HG03520 (cell line): ENCODE measurements around the gene ZNF223.

Experiments used
- ATAC-seq: cut with Tn5 transposase; IDR thresholded peaks from one replicate; pipeline ENCODE4 v1.9.1; 2021; ENCODE audit warnings: mild to moderate bottlenecking, moderate library complexity; ENCODE audit not compliant: unreplicated experiment

ZNF223 gene

GRCh38 chr19:44051650-44052402 lies at the start of gene ZNF223:
Gene ZNF223 (plus strand): TSS chr19:44052036. CDS start chr19:44055177, 3,141 bp downstream.
- ATAC-seq = no peak

DNA sequence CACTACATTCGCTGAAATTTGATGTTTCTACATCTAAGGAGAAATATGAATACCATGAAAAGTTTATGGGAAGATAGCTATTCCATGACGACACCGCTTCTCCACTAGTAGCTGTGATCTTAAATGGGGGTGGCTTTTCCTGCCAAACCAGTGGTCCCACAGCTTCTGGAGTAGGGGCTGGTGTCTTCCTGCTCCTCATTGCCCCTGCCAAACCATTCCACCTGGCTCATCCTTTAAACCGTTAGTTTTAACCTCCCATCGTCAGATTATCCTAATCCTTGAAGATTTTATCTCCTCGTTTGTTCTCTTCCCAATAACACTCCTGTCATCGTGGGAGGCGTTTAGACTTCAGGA lies 49.6 kb upstream of the ZNF223 start:
- no peak for ATAC-seq

DNA sequence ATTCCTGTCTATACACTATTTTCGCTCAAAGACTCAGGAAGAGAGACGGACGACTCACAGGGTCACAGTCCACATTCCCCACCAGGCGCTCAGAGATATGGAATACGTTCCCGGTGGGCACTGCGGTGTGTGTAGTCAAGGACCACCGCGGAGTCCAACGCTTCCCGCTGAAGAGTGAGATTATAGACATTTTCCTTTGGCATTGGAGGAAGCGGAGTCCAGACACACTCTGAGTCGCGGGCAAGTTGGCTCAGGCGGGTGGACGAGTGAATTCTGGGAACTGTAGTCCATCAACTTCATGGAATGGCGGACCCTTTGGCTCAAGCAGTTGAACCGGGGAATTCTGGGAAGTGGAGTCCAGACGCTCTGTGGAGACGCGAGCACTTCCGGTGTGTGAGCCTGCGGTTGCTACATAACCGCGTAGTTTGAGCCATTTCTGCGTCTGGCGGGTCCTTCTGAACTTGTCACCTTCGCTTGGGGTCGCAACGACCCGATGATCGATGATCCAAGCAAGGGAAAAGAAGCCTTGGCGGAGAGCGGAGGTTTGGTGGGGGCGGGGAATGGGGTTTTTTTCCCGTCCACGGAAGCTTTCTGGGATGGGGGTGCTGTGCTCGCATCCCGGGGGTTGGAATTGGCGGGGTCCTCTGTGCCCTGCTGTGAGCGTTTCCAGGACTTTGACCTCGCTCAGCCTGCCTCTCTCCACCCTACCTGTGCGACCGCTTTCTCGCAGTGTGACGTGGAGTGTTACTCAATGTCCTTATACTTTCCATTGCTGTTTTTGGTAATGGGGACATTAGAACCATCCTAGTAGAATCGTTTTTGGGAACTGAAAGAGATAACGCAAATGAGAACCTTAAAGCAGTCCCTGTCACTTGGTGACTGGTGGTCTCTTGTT lies 49.0 kb upstream of the ZNF223 start, which contains the start of gene ZNF230:
ZNF230 (plus strand) TSS at position 392 of the 895 bp plus-strand sequence. CDS start 4,122 bp downstream, outside the sequence.
- peak; percentile 80 for ATAC-seq

DNA sequence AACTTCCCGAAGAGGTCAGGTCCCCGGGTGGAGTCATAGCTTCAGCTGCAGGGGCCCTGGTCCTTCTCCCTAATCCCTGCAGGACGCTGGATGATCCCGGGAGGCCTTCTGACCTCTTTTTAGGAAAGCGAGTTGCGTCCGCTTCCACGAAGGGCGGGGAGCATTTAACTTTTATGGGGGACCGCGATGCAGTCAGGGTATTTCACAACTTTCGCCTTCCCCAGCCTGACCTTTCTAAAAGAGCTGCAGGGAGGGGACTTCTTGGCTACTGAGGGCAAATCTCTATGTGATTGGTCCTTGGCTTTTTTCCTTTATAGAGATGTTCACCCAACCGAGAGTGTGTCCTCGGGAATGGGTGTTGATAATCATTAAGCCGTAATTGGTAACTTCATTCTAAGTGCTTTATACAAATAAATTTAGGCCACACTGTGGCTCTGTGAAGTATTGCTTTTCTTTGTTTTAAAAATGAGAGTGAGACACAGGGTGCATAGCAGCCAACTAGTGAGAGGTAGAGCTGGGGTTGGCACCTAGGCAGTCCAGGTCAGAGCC lies 48.3 kb upstream of the ZNF223 start:
- no peak for ATAC-seq

DNA sequence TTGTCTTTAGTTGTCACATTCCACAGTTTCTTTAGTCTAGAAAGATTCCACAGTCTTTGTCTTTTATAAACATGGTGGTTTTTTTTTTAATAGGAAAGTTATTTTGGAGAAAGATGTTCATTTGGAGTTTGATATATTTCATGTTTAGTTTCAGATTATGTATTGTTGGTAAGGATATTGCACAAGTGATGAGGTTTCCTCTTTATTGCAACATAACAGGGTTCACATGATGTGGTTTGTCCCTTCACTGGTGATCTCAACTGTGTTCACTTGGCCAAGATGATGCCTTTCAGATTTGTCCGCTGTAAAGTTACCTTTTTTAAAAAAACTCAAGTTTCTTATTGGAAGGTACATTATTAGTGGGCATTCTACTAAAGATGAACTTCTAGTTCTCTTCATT lies 45.9 kb upstream of the ZNF223 start:
- ATAC-seq = no peak

DNA sequence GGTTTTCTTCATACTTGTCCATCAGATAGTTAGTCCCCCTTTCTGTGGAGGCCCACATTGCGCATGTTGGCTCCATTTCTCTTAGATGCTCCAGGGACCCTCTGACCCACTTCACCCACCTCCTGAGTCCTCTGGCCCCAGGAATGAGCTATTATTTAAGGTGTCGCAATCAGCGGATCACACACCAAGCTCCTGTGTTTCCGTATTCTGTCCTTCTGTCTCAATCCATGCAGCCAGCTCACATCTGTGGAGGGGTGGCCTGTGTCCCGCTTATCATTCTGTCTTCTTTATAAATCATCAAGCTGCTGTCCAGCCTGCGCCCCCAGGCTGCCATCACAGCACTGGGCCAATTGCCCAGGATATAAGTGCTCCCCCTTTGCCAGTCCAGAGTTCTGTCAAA lies 44.4 kb upstream of the ZNF223 start:
- ATAC-seq = no peak

DNA sequence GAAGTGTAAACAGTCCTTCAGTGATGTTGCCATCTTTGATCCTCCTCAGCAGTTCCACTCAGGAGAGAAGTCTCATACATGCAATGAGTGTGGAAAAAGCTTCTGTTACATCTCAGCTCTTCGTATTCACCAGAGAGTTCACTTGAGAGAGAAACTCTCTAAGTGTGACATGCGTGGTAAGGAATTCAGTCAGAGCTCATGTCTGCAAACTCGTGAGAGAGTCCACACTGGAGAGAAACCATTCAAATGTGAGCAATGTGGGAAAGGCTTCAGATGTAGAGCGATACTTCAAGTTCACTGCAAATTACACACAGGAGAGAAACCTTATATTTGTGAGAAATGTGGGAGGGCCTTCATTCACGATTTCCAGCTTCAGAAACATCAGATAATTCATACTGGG lies 41.4 kb upstream of the ZNF223 start:
- no peak for ATAC-seq

GRCh38 chr19:44019498-44019897 lies 32.3 kb upstream of the ZNF223 start:
- ATAC-seq = no peak

DNA sequence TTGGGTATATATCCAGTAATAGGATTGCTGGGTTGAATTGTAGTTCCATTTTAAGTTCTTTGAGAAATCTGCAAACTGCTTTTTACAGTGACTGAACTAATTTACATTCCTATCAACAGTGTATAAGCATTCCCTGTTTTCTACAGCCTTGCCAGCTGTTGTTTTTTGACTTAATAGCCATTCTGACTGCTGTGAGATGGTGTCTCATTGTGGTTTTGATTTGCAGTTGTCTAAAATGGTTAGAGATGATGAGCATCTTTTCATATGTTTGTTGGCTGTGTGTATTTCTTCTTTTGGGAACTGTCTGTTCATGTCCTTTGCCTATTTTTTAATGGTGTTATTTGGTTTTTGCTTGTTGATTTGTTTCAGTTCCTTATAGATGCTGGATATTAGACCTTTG lies 30.6 kb upstream of the ZNF223 start:
- no peak for ATAC-seq

DNA sequence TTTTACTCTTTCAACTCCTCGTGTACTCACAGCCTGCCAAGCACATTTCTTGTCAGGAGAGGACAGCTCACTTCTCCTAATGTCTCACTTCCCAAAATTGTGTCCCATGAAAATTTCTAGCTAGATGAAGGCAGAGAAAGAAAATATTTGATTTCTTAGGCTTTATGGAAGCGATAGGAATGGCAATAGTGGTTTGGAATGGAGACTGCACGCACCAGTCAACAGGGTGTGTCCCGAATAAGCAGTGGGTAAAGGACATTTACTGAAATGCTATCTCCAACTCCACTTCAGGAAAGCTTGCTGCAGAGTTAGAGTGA lies 27.0 kb upstream of the ZNF223 start:
- no peak for ATAC-seq

DNA sequence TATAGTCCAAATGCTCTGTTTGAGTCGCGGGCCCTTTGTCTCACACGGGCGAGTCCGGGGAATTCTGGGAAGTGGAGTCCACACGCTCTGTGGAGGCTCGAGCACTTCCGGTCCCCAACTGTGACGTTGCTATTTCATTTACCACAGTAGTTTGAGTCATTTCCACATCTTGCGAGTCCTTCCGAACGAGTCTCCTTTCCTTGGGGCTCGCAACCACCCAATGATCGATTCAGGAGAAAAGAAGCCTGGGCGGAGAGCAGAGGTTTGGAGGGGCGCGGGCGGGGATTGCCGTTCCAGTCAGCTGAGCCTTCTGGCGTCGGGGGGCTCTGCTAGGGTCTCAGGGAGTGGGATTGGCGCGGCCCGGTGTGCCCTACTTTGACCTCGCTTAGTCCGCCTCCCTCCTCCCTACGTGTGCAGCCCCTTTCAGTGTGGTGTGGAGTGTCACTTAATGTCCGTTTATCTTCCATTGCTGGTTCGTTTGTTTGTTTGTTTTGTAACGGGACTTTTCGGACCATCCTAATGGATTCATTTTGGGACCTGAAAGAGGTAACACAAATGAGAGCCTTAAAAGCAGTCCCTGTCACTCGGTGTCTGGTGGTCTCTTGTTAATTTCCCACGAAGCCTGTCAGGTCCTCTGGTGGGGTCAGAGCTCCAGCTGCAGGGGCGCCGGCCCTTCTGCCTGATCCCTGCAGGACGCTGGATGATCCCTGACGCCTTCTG lies 26.5 kb upstream of the ZNF223 start, which contains the start of gene ZNF222:
ZNF222 (plus strand) TSS at position 163 of the 720 bp plus-strand sequence; CDS start at position 221, 58 bp downstream.
- peak; percentile 84 for ATAC-seq

DNA sequence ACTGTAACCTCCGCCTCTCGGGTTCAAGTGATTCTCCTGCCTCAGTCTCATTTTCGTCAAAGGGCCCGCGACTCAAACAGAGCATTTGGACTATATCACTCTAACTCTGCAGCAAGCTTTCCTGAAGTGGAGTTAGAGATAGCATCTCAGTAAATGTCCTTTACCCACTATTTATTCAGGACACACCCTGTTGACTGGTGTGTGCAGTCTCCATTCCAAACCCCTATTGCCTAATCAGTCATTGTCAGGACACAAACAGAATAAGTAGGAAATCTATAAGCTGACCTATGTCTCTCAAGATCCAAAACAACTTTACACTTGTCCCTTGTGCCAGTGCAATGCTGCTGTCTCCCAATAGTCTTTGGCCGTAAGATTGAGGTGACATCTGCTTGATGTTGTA lies 25.2 kb upstream of the ZNF223 start:
- no peak for ATAC-seq

- ATAC-seq = no peak
Measured at GRCh38 chr19:44032001-44032610, 19.7 kb upstream of the ZNF223 start.

DNA sequence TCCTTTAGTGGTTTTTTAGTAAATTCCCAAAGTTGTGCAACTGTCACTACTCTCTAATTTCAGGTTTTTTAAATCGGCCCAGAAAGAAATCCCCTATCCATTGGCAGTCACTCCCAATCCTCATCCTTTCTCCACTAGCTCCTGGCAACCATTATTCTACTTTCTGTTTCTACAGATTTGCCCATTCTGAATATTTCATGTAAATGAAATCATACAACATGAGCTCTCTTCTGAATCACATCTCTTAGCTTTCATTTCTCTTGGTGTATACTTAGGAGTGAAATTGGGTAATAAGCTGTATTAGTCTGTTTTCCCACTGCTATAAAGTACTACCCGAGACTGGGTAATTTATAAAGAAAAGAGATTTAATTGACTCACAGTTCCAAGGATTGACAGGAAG lies 9.7 kb upstream of the ZNF223 start:
- no peak for ATAC-seq

GRCh38 chr19:44050740-44051649 lies 841 bp upstream of the ZNF223 start:
- no peak for ATAC-seq

DNA sequence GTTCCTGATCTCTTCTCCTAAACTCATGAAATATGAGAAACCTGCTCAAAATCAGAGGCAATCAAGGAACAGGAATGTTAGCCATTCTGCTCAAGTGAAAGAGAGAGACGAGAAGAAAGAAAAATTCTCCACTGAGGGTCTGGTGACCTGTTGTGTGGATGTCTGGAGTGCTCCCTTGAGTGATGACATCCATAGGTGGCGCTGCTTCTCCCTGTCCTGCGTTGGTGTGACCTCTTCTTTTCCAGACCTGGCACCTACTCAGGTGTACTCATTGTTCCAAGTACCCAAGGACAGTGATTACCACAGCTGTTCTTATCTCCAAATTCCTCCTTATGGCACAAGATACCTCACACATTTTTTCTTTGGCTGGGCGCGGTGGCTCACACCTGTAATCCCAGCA lies 4.0 kb downstream of the ZNF223 start:
- ATAC-seq = no peak

GRCh38 chr19:44059229-44059628 lies 7.4 kb downstream of the ZNF223 start:
- ATAC-seq = no peak

GRCh38 chr19:44061038-44061437 lies 9.2 kb downstream of the ZNF223 start:
- no peak for ATAC-seq

DNA sequence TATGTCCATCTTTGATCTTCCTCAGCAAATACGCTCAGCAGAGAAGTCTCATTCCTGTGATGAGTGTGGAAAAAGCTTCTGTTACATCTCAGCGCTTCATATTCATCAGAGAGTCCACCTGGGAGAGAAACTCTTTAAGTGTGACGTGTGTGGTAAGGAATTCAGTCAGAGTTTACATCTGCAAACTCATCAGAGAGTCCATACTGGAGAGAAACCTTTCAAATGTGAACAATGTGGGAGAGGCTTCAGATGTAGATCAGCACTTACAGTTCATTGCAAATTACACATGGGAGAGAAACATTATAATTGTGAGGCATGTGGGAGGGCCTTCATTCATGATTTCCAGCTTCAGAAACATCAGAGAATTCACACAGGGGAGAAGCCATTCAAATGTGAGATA lies 14.5 kb downstream of the ZNF223 start:
- no peak for ATAC-seq

DNA sequence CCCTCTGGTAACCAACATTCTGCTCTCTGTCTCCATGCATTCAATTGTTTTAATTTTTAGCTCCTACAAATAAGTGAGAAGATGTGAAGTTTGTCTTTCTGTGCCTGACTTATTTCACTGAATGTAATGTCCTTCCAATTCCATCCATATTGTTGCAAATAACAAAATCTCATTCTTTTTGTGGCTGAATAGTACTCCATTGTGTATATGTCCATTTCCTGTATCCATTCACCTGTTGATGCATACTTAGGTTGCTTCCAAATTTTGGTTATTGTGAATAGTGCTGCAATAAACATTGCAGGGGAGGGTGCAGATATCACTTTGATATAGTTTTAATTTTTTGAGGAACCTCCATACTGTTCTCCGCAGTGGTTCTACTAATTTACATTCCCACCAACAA lies 17.6 kb downstream of the ZNF223 start:
- ATAC-seq = no peak
